Transverse colon (tissue), 4 donors: ENCODE measurements around the gene BHLHE23.

Experiments used
- CTCF ChIP-seq, 5 experiments: fragments of 200-600 bp in 3 of 5; fragments of 450-650 bp in 2 of 5; sonication (generic) in 3 of 5; IDR thresholded peaks; 1 replicate in 2 of 5; 2 replicates in 3 of 5; pipeline ENCODE4 v1.5.1; 2016 to 2017; ENCODE audit warnings: antibody characterized with exemption in 5 of 5, inconsistent platforms in 3 of 5, mild to moderate bottlenecking in 2 of 5, moderate library complexity in 1 of 5
- EP300 ChIP-seq: sonication (generic); formaldehyde crosslinking; IDR thresholded peaks from one replicate; pipeline ENCODE4 v1.6.1; 2017; ENCODE audit warnings: antibody characterized with exemption, low read depth
- POLR2A ChIP-seq: fragments of 450-650 bp; IDR thresholded peaks from one replicate; pipeline ENCODE4 v1.6.1; 2016; ENCODE audit warnings: antibody characterized with exemption, mild to moderate bottlenecking, moderate library complexity
- POLR2AphosphoS5 ChIP-seq, 3 donors: sonication (generic); formaldehyde crosslinking; IDR thresholded peaks; one replicate each; pipeline ENCODE4 v1.6.1; 2016; ENCODE audit warnings: antibody characterized with exemption in 3 of 3

- TF ChIP-seq POLR2A (no peak), CTCF (IDR thresholded peaks at IDR 0.05) (no peak), EP300 (no peak), POLR2AphosphoS5 (IDR thresholded peaks at IDR 0.05) (no peak)
Measured at GRCh38 chr20:63000958-63001357, 5.8 kb downstream of the BHLHE23 start.
